ENCODE results near the gene CRYBB1. TPM values are rescaled to one million over a fixed set of nuclear protein-coding genes. Genes with fewer than 3 reads are reported as not detected.

CRYBB1 gene
- total RNA-seq, 3 donors from 2014 or later (not counting 1 experiment from before 2014, with no cell fraction given), result not detected

DNA sequence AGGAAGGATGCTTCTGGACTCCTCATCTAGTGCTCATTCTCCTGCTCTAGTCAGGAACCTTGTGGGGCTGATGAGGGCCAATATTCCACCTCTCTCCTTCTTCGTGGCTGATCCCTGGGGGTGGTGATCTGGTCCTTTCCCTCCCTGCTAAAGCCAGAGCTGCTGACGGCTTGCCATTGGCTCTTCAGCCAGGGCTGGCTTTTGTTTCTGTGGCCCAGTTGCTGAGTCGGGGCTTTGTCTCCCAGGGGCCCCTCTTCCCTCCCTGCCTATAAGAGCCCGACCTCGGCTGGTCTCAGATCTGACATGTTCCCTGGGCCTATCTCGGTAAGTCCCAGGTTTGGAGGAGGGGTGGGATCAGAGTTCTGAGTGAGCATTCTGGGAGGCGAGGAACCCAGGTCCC lies 3.8 kb upstream of the CRYBB1 start, which contains the start of gene CRYBA4:
Gene CRYBA4 (plus strand): TSS at position 301 of the 400 bp plus-strand sequence. CDS start 634 bp downstream, outside the sequence.
- intact Hi-C loops (cut with micrococcal nuclease), result no loop called here
- H3K4me1 ChIP-seq (ENCODE audit: control insufficient read depth, insufficient read depth, low read length), result peaks cover 19% of the 10 kb centered on the region
- DNase-seq (no peak), ATAC-seq (no peak)
- no peaks in the 10 kb centered on the region for H3K9me3 ChIP-seq (ENCODE audit: control insufficient read depth, insufficient read depth, low read length)
- H3K27me3 ChIP-seq (ENCODE audit: control insufficient read depth, insufficient read depth, low read length), result no peaks in the 10 kb centered on the region
- Mint-ChIP-seq H3K4me3 (no peak within 1 kb of the TSS), H3K4me1 (peaks cover 13 to 29% of the 10 kb centered on the region in 2 donors), H3K27me3 (ENCODE audit: low read depth in 2 of 2) (no peaks in the 10 kb centered on the region), H3K9me3 (peaks cover 0 to 4% of the 10 kb centered on the region in 2 donors), H3K27ac (no peak within 1 kb of the TSS), H3K36me3 (no peaks in the 10 kb centered on the region)
- no peaks in the 10 kb centered on the region for H3K36me3 ChIP-seq (ENCODE audit: control insufficient read depth, insufficient read depth, low read length)
- TF ChIP-seq, protein P1, sequence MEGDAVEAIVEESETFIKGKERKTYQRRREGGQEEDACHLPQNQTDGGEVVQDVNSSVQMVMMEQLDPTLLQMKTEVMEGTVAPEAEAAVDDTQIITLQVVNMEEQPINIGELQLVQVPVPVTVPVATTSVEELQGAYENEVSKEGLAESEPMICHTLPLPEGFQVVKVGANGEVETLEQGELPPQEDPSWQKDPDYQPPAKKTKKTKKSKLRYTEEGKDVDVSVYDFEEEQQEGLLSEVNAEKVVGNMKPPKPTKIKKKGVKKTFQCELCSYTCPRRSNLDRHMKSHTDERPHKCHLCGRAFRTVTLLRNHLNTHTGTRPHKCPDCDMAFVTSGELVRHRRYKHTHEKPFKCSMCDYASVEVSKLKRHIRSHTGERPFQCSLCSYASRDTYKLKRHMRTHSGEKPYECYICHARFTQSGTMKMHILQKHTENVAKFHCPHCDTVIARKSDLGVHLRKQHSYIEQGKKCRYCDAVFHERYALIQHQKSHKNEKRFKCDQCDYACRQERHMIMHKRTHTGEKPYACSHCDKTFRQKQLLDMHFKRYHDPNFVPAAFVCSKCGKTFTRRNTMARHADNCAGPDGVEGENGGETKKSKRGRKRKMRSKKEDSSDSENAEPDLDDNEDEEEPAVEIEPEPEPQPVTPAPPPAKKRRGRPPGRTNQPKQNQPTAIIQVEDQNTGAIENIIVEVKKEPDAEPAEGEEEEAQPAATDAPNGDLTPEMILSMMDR (IDR thresholded peaks at IDR 0.05), result no peak
- no peak within 1 kb of the TSS for H3K4me3 ChIP-seq (ENCODE audit: low read length)
- no peak within 1 kb of the TSS for H3K27ac ChIP-seq (ENCODE audit: low read length)
- WGBS (ENCODE audit: insufficient coverage), result 96% methylated on average over 6 of the region's 7 CpGs

DNA sequence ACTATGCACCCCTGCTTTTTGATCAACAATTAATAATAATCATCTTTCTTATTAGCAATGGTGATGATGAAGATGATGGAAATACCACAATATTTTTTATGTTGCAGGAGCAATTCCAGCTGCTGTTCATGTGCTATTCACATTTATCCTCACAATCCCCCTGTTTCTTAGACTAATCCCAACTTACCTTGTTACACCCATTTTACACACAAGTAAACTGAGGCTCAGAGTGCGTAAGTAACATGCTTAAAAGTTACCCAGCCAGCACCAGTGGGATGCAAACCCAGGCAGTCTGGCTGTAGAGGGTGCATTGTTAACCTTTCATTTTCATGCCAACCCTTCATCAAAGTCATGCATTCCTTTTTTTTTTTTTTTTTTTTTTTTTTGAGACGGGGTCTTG lies 2.4 kb upstream of the CRYBB1 start:
- Histone ChIP-seq H3K27ac (ENCODE audit: low read length) (no peak overlapping the region), H3K4me1 (ENCODE audit: control insufficient read depth, insufficient read depth, low read length) (peaks cover 30% of the 10 kb centered on the region), H3K36me3 (ENCODE audit: control insufficient read depth, insufficient read depth, low read length) (no peaks in the 10 kb centered on the region), H3K9me3 (ENCODE audit: control insufficient read depth, insufficient read depth, low read length) (no peaks in the 10 kb centered on the region), H3K27me3 (ENCODE audit: control insufficient read depth, insufficient read depth, low read length) (no peaks in the 10 kb centered on the region), H3K4me3 (ENCODE audit: low read length) (no peak overlapping the region)
- intact Hi-C loops (cut with micrococcal nuclease), result no loop called here
- Mint-ChIP-seq H3K4me3 (no peak overlapping the region), H3K36me3 (no peaks in the 10 kb centered on the region), H3K4me1 (peaks cover 26 to 43% of the 10 kb centered on the region in 2 donors), H3K27ac (no peak overlapping the region), H3K27me3 (ENCODE audit: low read depth in 2 of 2) (no peaks in the 10 kb centered on the region), H3K9me3 (peaks cover 0 to 4% of the 10 kb centered on the region in 2 donors)
- ATAC-seq (no peak), DNase-seq (no peak)
- WGBS (ENCODE audit: insufficient coverage), result 86% methylated on average over 1 of the region's 2 CpGs
- TF ChIP-seq, protein P1 (IDR thresholded peaks at IDR 0.05), result no peak

DNA sequence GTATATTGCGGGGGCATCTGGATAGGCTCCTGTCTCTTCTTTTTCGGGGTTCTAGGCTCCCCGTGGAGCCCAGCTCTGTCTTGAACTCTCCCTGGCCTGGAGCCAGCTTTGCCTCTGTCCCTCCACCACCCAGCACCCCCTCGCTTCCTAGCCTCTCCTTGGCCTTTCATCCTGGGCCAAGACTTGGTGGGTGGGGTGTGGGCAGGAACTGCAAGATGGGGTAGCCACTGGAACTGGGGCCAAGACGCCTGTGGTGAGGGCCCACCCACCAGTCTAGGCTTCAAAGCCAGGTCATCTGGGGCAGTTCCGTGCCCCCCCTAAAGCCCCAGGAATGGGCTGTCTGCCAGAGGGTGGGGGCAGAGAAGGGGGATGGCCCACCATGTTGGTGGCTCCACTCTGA lies 1.7 kb upstream of the CRYBB1 start:
- WGBS (ENCODE audit: insufficient coverage), result 55% methylated on average over 5 of the region's 6 CpGs
- no peak for ATAC-seq
- H3K9me3 ChIP-seq (ENCODE audit: control insufficient read depth, insufficient read depth, low read length), result no peaks in the 10 kb centered on the region
- Mint-ChIP-seq H3K4me1 (peaks cover 29 to 48% of the 10 kb centered on the region in 2 donors), H3K36me3 (no peaks in the 10 kb centered on the region), H3K4me3 (no peak overlapping the region), H3K27me3 (ENCODE audit: low read depth in 2 of 2) (no peaks in the 10 kb centered on the region), H3K9me3 (peaks cover 0 to 4% of the 10 kb centered on the region in 2 donors), H3K27ac (no peak overlapping the region)
- no peak for DNase-seq
- no peak overlapping the region for H3K4me3 ChIP-seq (ENCODE audit: low read length)
- no peak overlapping the region for H3K27ac ChIP-seq (ENCODE audit: low read length)
- intact Hi-C loops (cut with micrococcal nuclease), result no loop called here
- peaks cover 34% of the 10 kb centered on the region for H3K4me1 ChIP-seq (ENCODE audit: control insufficient read depth, insufficient read depth, low read length)
- TF ChIP-seq, protein P1 (IDR thresholded peaks at IDR 0.05), result no peak
- no peaks in the 10 kb centered on the region for H3K36me3 ChIP-seq (ENCODE audit: control insufficient read depth, insufficient read depth, low read length)
- no peaks in the 10 kb centered on the region for H3K27me3 ChIP-seq (ENCODE audit: control insufficient read depth, insufficient read depth, low read length)

DNA sequence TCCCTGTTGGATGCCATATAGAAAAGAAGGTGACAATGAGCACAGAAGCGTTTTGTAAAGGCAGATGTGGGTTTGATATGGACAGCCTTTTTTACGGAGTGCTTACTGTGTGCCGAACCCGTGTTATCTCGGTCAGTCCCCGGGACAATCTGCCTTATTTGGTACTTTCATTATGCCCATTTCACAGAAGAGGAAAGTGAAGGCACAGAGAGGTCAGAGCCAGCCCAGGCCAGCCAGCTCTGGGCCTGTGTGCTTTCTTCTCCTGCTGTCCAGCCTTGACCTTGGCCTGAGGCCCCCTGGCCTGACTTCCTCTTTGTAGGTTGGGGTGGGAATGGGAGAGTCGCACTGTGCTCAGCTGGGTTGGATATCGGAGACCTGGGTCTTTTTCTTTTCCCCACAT lies 628 bp upstream of the CRYBB1 start:
- Mint-ChIP-seq H3K27me3 (ENCODE audit: low read depth in 2 of 2) (no peaks in the 10 kb centered on the region), H3K4me3 (no peak overlapping the region), H3K36me3 (no peaks in the 10 kb centered on the region), H3K9me3 (no peaks in the 10 kb centered on the region), H3K4me1 (peaks cover 34 to 55% of the 10 kb centered on the region in 2 donors), H3K27ac (peak overlapping the region in 1 of 2 donors; percentile 5)
- H3K27ac ChIP-seq (ENCODE audit: low read length), result no peak overlapping the region
- TF ChIP-seq, protein P1 (IDR thresholded peaks at IDR 0.05), result no peak
- H3K4me3 ChIP-seq (ENCODE audit: low read length), result no peak overlapping the region
- no peaks in the 10 kb centered on the region for H3K36me3 ChIP-seq (ENCODE audit: control insufficient read depth, insufficient read depth, low read length)
- ATAC-seq, result no peak
- no peaks in the 10 kb centered on the region for H3K27me3 ChIP-seq (ENCODE audit: control insufficient read depth, insufficient read depth, low read length)
- 87% methylated on average over 7 of the region's 8 CpGs for WGBS (ENCODE audit: insufficient coverage)
- no peak for DNase-seq
- intact Hi-C loops (cut with micrococcal nuclease), result no loop called here
- peaks cover 34% of the 10 kb centered on the region for H3K4me1 ChIP-seq (ENCODE audit: control insufficient read depth, insufficient read depth, low read length)
- no peaks in the 10 kb centered on the region for H3K9me3 ChIP-seq (ENCODE audit: control insufficient read depth, insufficient read depth, low read length)

Data from natural killer cell (primary cell).